ENCODE results near the gene SOHLH2. TPM values are rescaled to one million over a fixed set of nuclear protein-coding genes. Genes with fewer than 3 reads are reported as not detected.

Gene SOHLH2
- total RNA-seq, 1 donor from 2014 or later, result 0.53 TPM

GRCh38 chr13:36163809-36164308 is 50.5 kb downstream of the SOHLH2 start:
- FAIRE-seq, result no peak

DNA sequence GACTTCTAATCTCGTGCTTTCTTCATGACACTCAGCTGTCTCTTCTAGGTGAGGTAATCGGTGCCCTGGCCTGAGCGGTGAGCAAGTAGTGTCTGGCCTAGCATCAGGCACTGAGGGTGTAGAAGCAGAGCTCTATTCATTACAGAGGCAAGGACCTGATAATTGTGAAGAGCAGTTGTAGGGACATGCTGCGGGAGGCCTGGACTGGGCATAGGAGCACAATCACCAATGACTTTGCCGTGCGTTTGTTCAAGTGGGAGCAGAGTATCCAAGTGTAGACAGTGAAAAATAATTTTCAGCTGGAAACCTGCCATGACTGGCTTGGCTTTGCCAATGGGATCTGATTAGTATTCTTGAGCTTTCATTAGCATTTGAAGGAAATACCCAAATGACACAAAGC is 51.1 kb downstream of the SOHLH2 start:
- Histone ChIP-seq H3K36me3 (ENCODE audit: control insufficient read depth, insufficient read depth, low read length) (no peaks in the 10 kb centered on the region), H3K4me3 (ENCODE audit: low read depth, low read length) (no peak overlapping the region), H3K27me3 (ENCODE audit: control insufficient read depth, insufficient read depth, low read length) (no peaks in the 10 kb centered on the region)
- no peak for DNase-seq (ENCODE audit: low read depth)
- TF ChIP-seq, protein P1, sequence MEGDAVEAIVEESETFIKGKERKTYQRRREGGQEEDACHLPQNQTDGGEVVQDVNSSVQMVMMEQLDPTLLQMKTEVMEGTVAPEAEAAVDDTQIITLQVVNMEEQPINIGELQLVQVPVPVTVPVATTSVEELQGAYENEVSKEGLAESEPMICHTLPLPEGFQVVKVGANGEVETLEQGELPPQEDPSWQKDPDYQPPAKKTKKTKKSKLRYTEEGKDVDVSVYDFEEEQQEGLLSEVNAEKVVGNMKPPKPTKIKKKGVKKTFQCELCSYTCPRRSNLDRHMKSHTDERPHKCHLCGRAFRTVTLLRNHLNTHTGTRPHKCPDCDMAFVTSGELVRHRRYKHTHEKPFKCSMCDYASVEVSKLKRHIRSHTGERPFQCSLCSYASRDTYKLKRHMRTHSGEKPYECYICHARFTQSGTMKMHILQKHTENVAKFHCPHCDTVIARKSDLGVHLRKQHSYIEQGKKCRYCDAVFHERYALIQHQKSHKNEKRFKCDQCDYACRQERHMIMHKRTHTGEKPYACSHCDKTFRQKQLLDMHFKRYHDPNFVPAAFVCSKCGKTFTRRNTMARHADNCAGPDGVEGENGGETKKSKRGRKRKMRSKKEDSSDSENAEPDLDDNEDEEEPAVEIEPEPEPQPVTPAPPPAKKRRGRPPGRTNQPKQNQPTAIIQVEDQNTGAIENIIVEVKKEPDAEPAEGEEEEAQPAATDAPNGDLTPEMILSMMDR (IDR thresholded peaks at IDR 0.05; ENCODE audit: insufficient read depth, low read length, severe bottlenecking), result no peak
- no peak for FAIRE-seq

More at GRCh38 chr13:36163809-36164308, 50.5 kb downstream of the SOHLH2 start:
- no peak overlapping the region for H3K4me3 ChIP-seq (ENCODE audit: low read depth, low read length)
- peak; percentile 46 for DNase-seq (ENCODE audit: low read depth)
- TF ChIP-seq, protein P1 (IDR thresholded peaks at IDR 0.05; ENCODE audit: insufficient read depth, low read length, severe bottlenecking), result no peak
- no peaks in the 10 kb centered on the region for H3K36me3 ChIP-seq (ENCODE audit: control insufficient read depth, insufficient read depth, low read length)
- H3K27me3 ChIP-seq (ENCODE audit: control insufficient read depth, insufficient read depth, low read length), result no peaks in the 10 kb centered on the region

DNA sequence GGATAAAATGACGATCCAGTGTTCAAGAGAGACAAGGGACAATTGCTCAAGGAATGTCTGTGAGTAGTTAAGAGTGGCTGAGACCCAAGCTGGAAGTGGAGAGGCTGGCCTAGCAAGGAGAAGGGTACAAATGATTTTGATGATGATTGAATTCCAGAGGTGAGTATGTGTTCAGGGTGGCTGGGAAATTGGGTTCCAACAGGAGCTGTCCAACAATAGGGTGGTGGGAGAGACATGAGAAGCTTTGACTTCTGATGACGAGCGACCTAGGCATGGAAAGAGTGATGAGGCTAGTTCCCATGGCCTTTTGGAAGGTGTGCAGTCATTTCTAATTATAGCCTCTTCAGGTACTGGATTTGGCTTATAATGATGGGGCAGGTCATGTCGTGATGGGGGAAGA is 54.1 kb downstream of the SOHLH2 start:
- FAIRE-seq, result no peak
- H3K36me3 ChIP-seq (ENCODE audit: control insufficient read depth, insufficient read depth, low read length), result no peaks in the 10 kb centered on the region

GRCh38 chr13:36158611-36159010 is 55.7 kb downstream of the SOHLH2 start:
- Histone ChIP-seq H3K27me3 (ENCODE audit: control insufficient read depth, insufficient read depth, low read length) (peaks cover 7% of the 10 kb centered on the region), H3K4me3 (ENCODE audit: low read depth, low read length) (no peak overlapping the region), H3K36me3 (ENCODE audit: control insufficient read depth, insufficient read depth, low read length) (no peaks in the 10 kb centered on the region)
- TF ChIP-seq, protein P1 (IDR thresholded peaks at IDR 0.05; ENCODE audit: insufficient read depth, low read length, severe bottlenecking), result no peak
- DNase-seq (ENCODE audit: low read depth) (peak; percentile 61), FAIRE-seq (no peak)

More for the DNA sequence above, 54.1 kb downstream of the SOHLH2 start:
- Histone ChIP-seq H3K4me3 (ENCODE audit: low read depth, low read length) (no peak overlapping the region), H3K27me3 (ENCODE audit: control insufficient read depth, insufficient read depth, low read length) (peaks cover 2% of the 10 kb centered on the region)
- DNase-seq (ENCODE audit: low read depth), result no peak
- TF ChIP-seq, protein P1 (IDR thresholded peaks at IDR 0.05; ENCODE audit: insufficient read depth, low read length, severe bottlenecking), result no peak

- TF ChIP-seq, protein P1 (IDR thresholded peaks at IDR 0.05; ENCODE audit: insufficient read depth, low read length, severe bottlenecking), result no peak
- DNase-seq (ENCODE audit: low read depth) (no peak), FAIRE-seq (no peak)
- no peaks in the 10 kb centered on the region for H3K36me3 ChIP-seq (ENCODE audit: control insufficient read depth, insufficient read depth, low read length)
- no peak overlapping the region for H3K4me3 ChIP-seq (ENCODE audit: low read depth, low read length)
- H3K27me3 ChIP-seq (ENCODE audit: control insufficient read depth, insufficient read depth, low read length), result peaks cover 7% of the 10 kb centered on the region
Observed at GRCh38 chr13:36157480-36157879, 56.9 kb downstream of the SOHLH2 start.

Data from bronchial epithelial cell (primary cell).